ENCODE results near the gene BST1. TPM values are rescaled to one million over a fixed set of nuclear protein-coding genes. Genes with fewer than 3 reads are reported as not detected.

BST1 gene
- total RNA-seq, 1 donor: 76.4 TPM

GRCh38 chr4:15684498-15684897, 18.4 kb upstream of the BST1 start:
- H3K27me3 ChIP-seq (ENCODE audit: insufficient read depth, low read length): no peaks in the 10 kb centered on the region
- H3K4me3 ChIP-seq (ENCODE audit: low read length): no peak overlapping the region
- H3K9me3 ChIP-seq (ENCODE audit: low read depth, low read length): no peaks in the 10 kb centered on the region
- peaks cover 38% of the 10 kb centered on the region for H3K4me1 ChIP-seq (ENCODE audit: insufficient read depth, low read length)

GRCh38 chr4:15688051-15688450, 14.8 kb upstream of the BST1 start:
- Histone ChIP-seq H3K27me3 (ENCODE audit: insufficient read depth, low read length) (no peaks in the 10 kb centered on the region), H3K4me1 (ENCODE audit: insufficient read depth, low read length) (peaks cover 53% of the 10 kb centered on the region), H3K9me3 (ENCODE audit: low read depth, low read length) (no peaks in the 10 kb centered on the region), H3K4me3 (ENCODE audit: low read length) (no peak overlapping the region)

- peaks cover 52% of the 10 kb centered on the region for H3K4me1 ChIP-seq (ENCODE audit: insufficient read depth, low read length)
- no peaks in the 10 kb centered on the region for H3K9me3 ChIP-seq (ENCODE audit: low read depth, low read length)
- no peaks in the 10 kb centered on the region for H3K27me3 ChIP-seq (ENCODE audit: insufficient read depth, low read length)
- H3K4me3 ChIP-seq (ENCODE audit: low read length): no peak overlapping the region
Measured at GRCh38 chr4:15689540-15689939, 13.3 kb upstream of the BST1 start.

- peaks cover 54% of the 10 kb centered on the region for H3K4me1 ChIP-seq (ENCODE audit: insufficient read depth, low read length)
- H3K4me3 ChIP-seq (ENCODE audit: low read length): no peak overlapping the region
- no peaks in the 10 kb centered on the region for H3K9me3 ChIP-seq (ENCODE audit: low read depth, low read length)
- H3K27me3 ChIP-seq (ENCODE audit: insufficient read depth, low read length): no peaks in the 10 kb centered on the region
Measured at GRCh38 chr4:15690020-15690809, 12.7 kb upstream of the BST1 start.

GRCh38 chr4:15691346-15692135, 11.3 kb upstream of the BST1 start:
- H3K4me1 ChIP-seq (ENCODE audit: insufficient read depth, low read length): peaks cover 60% of the 10 kb centered on the region
- H3K4me3 ChIP-seq (ENCODE audit: low read length): no peak overlapping the region
- no peaks in the 10 kb centered on the region for H3K27me3 ChIP-seq (ENCODE audit: insufficient read depth, low read length)
- H3K9me3 ChIP-seq (ENCODE audit: low read depth, low read length): no peaks in the 10 kb centered on the region

- peaks cover 69% of the 10 kb centered on the region for H3K4me1 ChIP-seq (ENCODE audit: insufficient read depth, low read length)
- H3K4me3 ChIP-seq (ENCODE audit: low read length): no peak overlapping the region
- H3K9me3 ChIP-seq (ENCODE audit: low read depth, low read length): no peaks in the 10 kb centered on the region
- no peaks in the 10 kb centered on the region for H3K27me3 ChIP-seq (ENCODE audit: insufficient read depth, low read length)
Measured at GRCh38 chr4:15692602-15693001, 10.3 kb upstream of the BST1 start.

- Histone ChIP-seq H3K4me3 (ENCODE audit: low read length) (no peak overlapping the region), H3K27me3 (ENCODE audit: insufficient read depth, low read length) (no peaks in the 10 kb centered on the region), H3K4me1 (ENCODE audit: insufficient read depth, low read length) (peaks cover 59% of the 10 kb centered on the region), H3K9me3 (ENCODE audit: low read depth, low read length) (no peaks in the 10 kb centered on the region)
Measured at GRCh38 chr4:15694431-15694830, 8.4 kb upstream of the BST1 start.

GRCh38 chr4:15695240-15695699, 7.6 kb upstream of the BST1 start:
- H3K27me3 ChIP-seq (ENCODE audit: insufficient read depth, low read length): no peaks in the 10 kb centered on the region

GRCh38 chr4:15695729-15696128, 7.1 kb upstream of the BST1 start:
- Histone ChIP-seq H3K4me3 (ENCODE audit: low read length) (no peak overlapping the region), H3K9me3 (ENCODE audit: low read depth, low read length) (no peaks in the 10 kb centered on the region), H3K4me1 (ENCODE audit: insufficient read depth, low read length) (peaks cover 60% of the 10 kb centered on the region), H3K27me3 (ENCODE audit: insufficient read depth, low read length) (no peaks in the 10 kb centered on the region)

More at GRCh38 chr4:15695240-15695699, 7.6 kb upstream of the BST1 start:
- Histone ChIP-seq H3K4me1 (ENCODE audit: insufficient read depth, low read length) (peaks cover 60% of the 10 kb centered on the region), H3K4me3 (ENCODE audit: low read length) (no peak overlapping the region), H3K9me3 (ENCODE audit: low read depth, low read length) (no peaks in the 10 kb centered on the region)

- no peaks in the 10 kb centered on the region for H3K27me3 ChIP-seq (ENCODE audit: insufficient read depth, low read length)
- H3K9me3 ChIP-seq (ENCODE audit: low read depth, low read length): no peaks in the 10 kb centered on the region
- H3K4me3 ChIP-seq (ENCODE audit: low read length): no peak overlapping the region
- peaks cover 60% of the 10 kb centered on the region for H3K4me1 ChIP-seq (ENCODE audit: insufficient read depth, low read length)
Measured at GRCh38 chr4:15696866-15697265, 6.0 kb upstream of the BST1 start.

- peak overlapping the region; percentile 49 for H3K4me3 ChIP-seq (ENCODE audit: low read length)
- peaks cover 53% of the 10 kb centered on the region for H3K4me1 ChIP-seq (ENCODE audit: insufficient read depth, low read length)
- H3K9me3 ChIP-seq (ENCODE audit: low read depth, low read length): no peaks in the 10 kb centered on the region
- no peaks in the 10 kb centered on the region for H3K27me3 ChIP-seq (ENCODE audit: insufficient read depth, low read length)
Measured at GRCh38 chr4:15703439-15703838, 574 bp downstream of the BST1 start.

- Histone ChIP-seq H3K4me3 (ENCODE audit: low read length) (peak overlapping the region; percentile 49), H3K9me3 (ENCODE audit: low read depth, low read length) (no peaks in the 10 kb centered on the region), H3K4me1 (ENCODE audit: insufficient read depth, low read length) (peaks cover 53% of the 10 kb centered on the region), H3K27me3 (ENCODE audit: insufficient read depth, low read length) (no peaks in the 10 kb centered on the region)
Measured at GRCh38 chr4:15704129-15704528, 1.3 kb downstream of the BST1 start.

GRCh38 chr4:15706646-15707362, 3.9 kb downstream of the BST1 start:
- H3K9me3 ChIP-seq (ENCODE audit: low read depth, low read length): no peaks in the 10 kb centered on the region
- H3K27me3 ChIP-seq (ENCODE audit: insufficient read depth, low read length): no peaks in the 10 kb centered on the region
- no peak overlapping the region for H3K4me3 ChIP-seq (ENCODE audit: low read length)
- peaks cover 34% of the 10 kb centered on the region for H3K4me1 ChIP-seq (ENCODE audit: insufficient read depth, low read length)

- H3K4me3 ChIP-seq (ENCODE audit: low read length): no peak overlapping the region
- H3K9me3 ChIP-seq (ENCODE audit: low read depth, low read length): no peaks in the 10 kb centered on the region
- peaks cover 29% of the 10 kb centered on the region for H3K4me1 ChIP-seq (ENCODE audit: insufficient read depth, low read length)
- no peaks in the 10 kb centered on the region for H3K27me3 ChIP-seq (ENCODE audit: insufficient read depth, low read length)
Measured at GRCh38 chr4:15707363-15707715, 4.5 kb downstream of the BST1 start.

GRCh38 chr4:15711762-15712161, 8.9 kb downstream of the BST1 start:
- Histone ChIP-seq H3K4me1 (ENCODE audit: insufficient read depth, low read length) (no peaks in the 10 kb centered on the region), H3K27me3 (ENCODE audit: insufficient read depth, low read length) (no peaks in the 10 kb centered on the region), H3K4me3 (ENCODE audit: low read length) (no peak overlapping the region), H3K9me3 (ENCODE audit: low read depth, low read length) (no peaks in the 10 kb centered on the region)

Data from mononuclear cell (primary cell).